ENCODE results near the gene PDGFRA.
"Not testable (repeated sequence)": the region's sequence is repeated elsewhere in the genome, so short reads cannot be mapped to it uniquely, and the experiment has no call there.

Gene PDGFRA

GRCh38 chr4:54236316-54236715, 7.2 kb downstream of the PDGFRA start:
- H3K4me3 ChIP-seq (ENCODE audit: low read depth, low read length); H3K27me3 ChIP-seq (ENCODE audit: insufficient read depth, low read length); H2AFZ ChIP-seq (ENCODE audit: low read length, unreplicated experiment): not testable (repeated sequence)
- Histone ChIP-seq H3K36me3 (ENCODE audit: insufficient read depth, low read length) (peaks cover 26% of the 10 kb centered on the region), H3K4me1 (ENCODE audit: control insufficient read depth, insufficient read depth, low read length, unreplicated experiment) (peaks cover 17% of the 10 kb centered on the region), H3K27ac (ENCODE audit: low read depth, low read length) (peak overlapping the region; percentile 18; the same call in 1 of the 2 replicates), H3K79me2 (ENCODE audit: control insufficient read depth, insufficient read depth, low read length, unreplicated experiment) (peaks cover 82% of the 10 kb centered on the region)

GRCh38 chr4:54237770-54238169, 8.7 kb downstream of the PDGFRA start:
- Histone ChIP-seq H2AFZ (ENCODE audit: low read length, unreplicated experiment) (no peak overlapping the region), H3K4me1 (ENCODE audit: control insufficient read depth, insufficient read depth, low read length, unreplicated experiment) (peaks cover 17% of the 10 kb centered on the region), H3K79me2 (ENCODE audit: control insufficient read depth, insufficient read depth, low read length, unreplicated experiment) (peaks cover 82% of the 10 kb centered on the region), H3K27me3 (ENCODE audit: insufficient read depth, low read length) (no peaks in the 10 kb centered on the region), H3K36me3 (ENCODE audit: insufficient read depth, low read length) (peaks cover 38% of the 10 kb centered on the region), H3K27ac (ENCODE audit: low read depth, low read length) (no peak overlapping the region), H3K4me3 (ENCODE audit: low read depth, low read length) (no peak overlapping the region)

DNA sequence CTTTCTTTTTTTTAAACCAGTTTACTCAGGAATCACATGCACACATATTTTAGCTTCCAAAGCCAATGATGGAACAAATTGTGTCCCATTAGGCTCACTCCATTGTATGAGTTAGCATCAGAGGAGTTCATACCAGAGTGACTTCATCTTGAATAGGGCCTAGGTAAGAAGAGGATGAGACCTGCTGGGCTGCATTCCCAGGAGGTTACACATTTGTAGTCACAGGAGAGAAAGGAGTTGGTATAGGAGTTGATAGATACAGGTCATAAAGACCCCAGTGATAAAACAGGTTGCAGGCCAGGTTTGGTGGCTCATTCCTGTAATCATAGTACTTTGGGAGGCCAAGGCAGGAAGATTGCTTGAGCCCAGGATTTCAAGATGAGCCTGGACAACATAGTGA, 9.3 kb downstream of the PDGFRA start:
- H3K36me3 ChIP-seq (ENCODE audit: insufficient read depth, low read length): peaks cover 44% of the 10 kb centered on the region
- peaks cover 17% of the 10 kb centered on the region for H3K4me1 ChIP-seq (ENCODE audit: control insufficient read depth, insufficient read depth, low read length, unreplicated experiment)
- peaks cover 85% of the 10 kb centered on the region for H3K79me2 ChIP-seq (ENCODE audit: control insufficient read depth, insufficient read depth, low read length, unreplicated experiment)
- H2AFZ ChIP-seq (ENCODE audit: low read length, unreplicated experiment): no peak overlapping the region
- H3K27ac ChIP-seq (ENCODE audit: low read depth, low read length): no peak overlapping the region
- H3K27me3 ChIP-seq (ENCODE audit: insufficient read depth, low read length): no peaks in the 10 kb centered on the region
- H3K4me3 ChIP-seq (ENCODE audit: low read depth, low read length): no peak overlapping the region

- H3K27ac ChIP-seq (ENCODE audit: low read depth, low read length); H3K4me3 ChIP-seq (ENCODE audit: low read depth, low read length); H2AFZ ChIP-seq (ENCODE audit: low read length, unreplicated experiment); H3K4me1 ChIP-seq (ENCODE audit: control insufficient read depth, insufficient read depth, low read length, unreplicated experiment); H3K27me3 ChIP-seq (ENCODE audit: insufficient read depth, low read length): not testable (repeated sequence)
- Histone ChIP-seq H3K36me3 (ENCODE audit: insufficient read depth, low read length) (peaks cover 46% of the 10 kb centered on the region), H3K79me2 (ENCODE audit: control insufficient read depth, insufficient read depth, low read length, unreplicated experiment) (peaks cover 61% of the 10 kb centered on the region)
These were observed 12.3 kb downstream of the PDGFRA start for GRCh38 chr4:54241268-54241823.

DNA sequence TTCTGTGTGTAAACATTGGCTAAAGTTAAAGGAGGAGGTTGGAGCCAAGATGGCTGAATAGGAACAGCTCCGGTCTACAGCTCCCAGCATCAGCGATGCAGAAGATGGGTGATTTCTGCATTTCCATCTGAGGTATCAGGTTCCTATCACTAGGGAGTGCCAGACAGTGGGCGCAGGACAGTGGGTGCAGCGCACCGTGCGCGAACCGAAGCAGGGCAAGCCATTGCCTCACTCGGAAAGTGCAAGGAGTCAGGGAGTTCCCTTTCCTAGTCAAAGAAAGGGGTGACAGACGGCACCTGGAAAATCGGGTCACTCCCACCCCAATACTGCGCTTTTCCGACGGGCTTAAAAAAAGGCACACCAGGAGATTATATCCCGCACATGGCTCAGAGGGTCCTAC, 14.4 kb downstream of the PDGFRA start:
- not testable (repeated sequence) for H3K27me3 ChIP-seq (ENCODE audit: insufficient read depth, low read length); H3K4me3 ChIP-seq (ENCODE audit: low read depth, low read length); H3K27ac ChIP-seq (ENCODE audit: low read depth, low read length); H2AFZ ChIP-seq (ENCODE audit: low read length, unreplicated experiment); H3K4me1 ChIP-seq (ENCODE audit: control insufficient read depth, insufficient read depth, low read length, unreplicated experiment)
- peaks cover 40% of the 10 kb centered on the region for H3K79me2 ChIP-seq (ENCODE audit: control insufficient read depth, insufficient read depth, low read length, unreplicated experiment)
- H3K36me3 ChIP-seq (ENCODE audit: insufficient read depth, low read length): peaks cover 43% of the 10 kb centered on the region

GRCh38 chr4:54252312-54252711, 23.2 kb downstream of the PDGFRA start:
- H3K79me2 ChIP-seq (ENCODE audit: control insufficient read depth, insufficient read depth, low read length, unreplicated experiment): peaks cover 59% of the 10 kb centered on the region
- H2AFZ ChIP-seq (ENCODE audit: low read length, unreplicated experiment); H3K27ac ChIP-seq (ENCODE audit: low read depth, low read length); H3K27me3 ChIP-seq (ENCODE audit: insufficient read depth, low read length); H3K4me3 ChIP-seq (ENCODE audit: low read depth, low read length): not testable (repeated sequence)
- peaks cover 16% of the 10 kb centered on the region for H3K36me3 ChIP-seq (ENCODE audit: insufficient read depth, low read length)
- H3K4me1 ChIP-seq (ENCODE audit: control insufficient read depth, insufficient read depth, low read length, unreplicated experiment): peaks cover 36% of the 10 kb centered on the region

GRCh38 chr4:54254116-54254914, 25.2 kb downstream of the PDGFRA start:
- Histone ChIP-seq H2AFZ (ENCODE audit: low read length, unreplicated experiment) (no peak overlapping the region), H3K4me1 (ENCODE audit: control insufficient read depth, insufficient read depth, low read length, unreplicated experiment) (peaks cover 36% of the 10 kb centered on the region), H3K79me2 (ENCODE audit: control insufficient read depth, insufficient read depth, low read length, unreplicated experiment) (peaks cover 77% of the 10 kb centered on the region), H3K27ac (ENCODE audit: low read depth, low read length) (peak overlapping the region; percentile 50), H3K36me3 (ENCODE audit: insufficient read depth, low read length) (peaks cover 20% of the 10 kb centered on the region), H3K4me3 (ENCODE audit: low read depth, low read length) (peak overlapping the region; percentile 1; the same call in 1 of the 2 replicates), H3K27me3 (ENCODE audit: insufficient read depth, low read length) (no peaks in the 10 kb centered on the region)

DNA sequence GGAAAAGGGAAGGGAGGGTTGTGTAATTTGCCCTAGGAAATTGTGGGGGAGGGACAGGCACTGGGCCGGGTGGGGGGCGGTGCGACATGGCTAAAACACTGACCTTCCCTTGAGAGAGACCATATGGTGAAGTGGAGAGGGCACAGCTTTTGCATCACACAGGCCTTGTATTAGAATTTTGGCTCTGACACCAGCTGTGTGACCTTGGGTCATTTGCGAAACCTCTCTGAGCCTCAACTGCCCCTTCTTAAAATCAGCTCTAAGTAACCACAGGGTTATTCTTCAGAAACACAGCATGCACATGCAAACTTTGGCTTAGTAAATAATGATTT, 25.8 kb downstream of the PDGFRA start:
- Histone ChIP-seq H3K4me1 (ENCODE audit: control insufficient read depth, insufficient read depth, low read length, unreplicated experiment) (peaks cover 36% of the 10 kb centered on the region), H2AFZ (ENCODE audit: low read length, unreplicated experiment) (no peak overlapping the region), H3K27ac (ENCODE audit: low read depth, low read length) (peak overlapping the region; percentile 50; the same call in 1 of the 2 replicates), H3K36me3 (ENCODE audit: insufficient read depth, low read length) (peaks cover 22% of the 10 kb centered on the region), H3K4me3 (ENCODE audit: low read depth, low read length) (no peak overlapping the region), H3K79me2 (ENCODE audit: control insufficient read depth, insufficient read depth, low read length, unreplicated experiment) (peaks cover 82% of the 10 kb centered on the region), H3K27me3 (ENCODE audit: insufficient read depth, low read length) (no peaks in the 10 kb centered on the region)

- H3K79me2 ChIP-seq (ENCODE audit: control insufficient read depth, insufficient read depth, low read length, unreplicated experiment): peaks cover 81% of the 10 kb centered on the region
- H3K36me3 ChIP-seq (ENCODE audit: insufficient read depth, low read length): peaks cover 15% of the 10 kb centered on the region; the same call in 1 of the 2 replicates
- no peaks in the 10 kb centered on the region for H3K27me3 ChIP-seq (ENCODE audit: insufficient read depth, low read length)
- H2AFZ ChIP-seq (ENCODE audit: low read length, unreplicated experiment): no peak overlapping the region
- no peak overlapping the region for H3K4me3 ChIP-seq (ENCODE audit: low read depth, low read length)
- H3K27ac ChIP-seq (ENCODE audit: low read depth, low read length): no peak overlapping the region
- H3K4me1 ChIP-seq (ENCODE audit: control insufficient read depth, insufficient read depth, low read length, unreplicated experiment): peaks cover 36% of the 10 kb centered on the region
These were observed 26.8 kb downstream of the PDGFRA start for GRCh38 chr4:54255881-54256280.

GRCh38 chr4:54256491-54257486, 27.7 kb downstream of the PDGFRA start:
- Histone ChIP-seq H3K27ac (ENCODE audit: low read depth, low read length) (no peak overlapping the region), H3K36me3 (ENCODE audit: insufficient read depth, low read length) (peaks cover 10% of the 10 kb centered on the region), H2AFZ (ENCODE audit: low read length, unreplicated experiment) (no peak overlapping the region)

More at GRCh38 chr4:54256491-54257486, 27.7 kb downstream of the PDGFRA start:
- Histone ChIP-seq H3K4me3 (ENCODE audit: low read depth, low read length) (no peak overlapping the region), H3K27me3 (ENCODE audit: insufficient read depth, low read length) (no peaks in the 10 kb centered on the region), H3K79me2 (ENCODE audit: control insufficient read depth, insufficient read depth, low read length, unreplicated experiment) (peaks cover 74% of the 10 kb centered on the region), H3K4me1 (ENCODE audit: control insufficient read depth, insufficient read depth, low read length, unreplicated experiment) (peaks cover 36% of the 10 kb centered on the region)

All from ACC112 (cell line).